ENCODE data around the gene PCSK5. TPM values are rescaled to one million over a fixed set of nuclear protein-coding genes. Genes with fewer than 3 reads are reported as not detected.

The PCSK5 gene
- polyA plus RNA-seq, 1 donor from 2014 or later = 1.7 TPM

DNA sequence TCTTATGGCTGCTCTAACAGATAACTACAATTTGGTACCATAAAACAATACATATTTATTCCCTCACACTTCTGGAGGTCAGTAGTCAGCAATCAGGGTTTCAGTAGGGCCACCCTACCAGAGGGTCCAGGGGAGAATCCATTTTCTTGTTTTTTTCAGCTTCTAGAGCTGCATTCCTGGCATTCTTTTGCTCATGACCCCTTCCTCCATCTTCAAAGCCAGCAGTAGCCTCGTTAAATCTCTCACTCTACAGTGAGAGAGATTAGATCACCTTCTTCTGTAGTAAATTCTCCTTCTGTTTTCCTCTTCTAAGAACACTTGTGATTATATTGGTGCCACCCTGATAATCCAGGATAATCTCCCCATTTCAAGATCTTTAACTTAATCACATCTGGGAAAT is 316.3 kb downstream of the PCSK5 start:
- H3K4me2 ChIP-seq (ENCODE audit: low read length) = no peak overlapping the region

DNA sequence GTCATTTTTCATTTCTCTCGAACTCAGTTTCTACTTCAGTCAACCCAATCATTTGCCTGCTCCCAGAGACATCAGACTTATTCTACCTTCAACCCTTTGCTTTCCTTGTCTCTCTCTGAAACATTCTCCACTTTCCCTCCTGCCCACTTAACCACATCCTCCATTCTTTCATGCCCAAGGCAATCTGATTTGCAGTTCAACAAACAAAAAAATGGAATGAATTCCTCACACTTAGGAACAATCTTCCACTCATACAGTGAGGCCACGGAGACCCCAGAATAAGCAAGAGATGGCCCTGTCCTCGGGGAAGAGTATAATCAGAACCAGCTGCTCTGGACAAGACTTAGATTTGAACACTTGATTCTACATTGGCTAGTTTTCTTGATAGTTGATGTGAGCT is 323.3 kb downstream of the PCSK5 start:
- Histone ChIP-seq H3K27me3 (ENCODE audit: insufficient read depth, low read depth, low read length) (no peaks in the 10 kb centered on the region), H3K9ac (ENCODE audit: low read length) (no peak overlapping the region), H3K4me3 (ENCODE audit: low read length) (no peak overlapping the region), H3K9me2 (ENCODE audit: insufficient read depth, low read length) (no peaks in the 10 kb centered on the region), H3K36me3 (ENCODE audit: insufficient read depth, low read length) (no peaks in the 10 kb centered on the region), H4K20me1 (ENCODE audit: insufficient read depth) (no peaks in the 10 kb centered on the region), H3K4me2 (ENCODE audit: low read length) (no peak overlapping the region), H2AFZ (ENCODE audit: low read depth, low read length) (no peak overlapping the region), H3F3A (ENCODE audit: insufficient read depth, low read length, poor library complexity, severe bottlenecking) (no peaks in the 10 kb centered on the region), H3K27ac (ENCODE audit: low read length) (no peak overlapping the region), H3K79me2 (replicated peaks; ENCODE audit: insufficient read depth, low read length) (no peaks in the 10 kb centered on the region), H3K9me3 (ENCODE audit: low read length) (no peaks in the 10 kb centered on the region)
- TF ChIP-seq TAF1 (IDR thresholded peaks at IDR 0.05; ENCODE audit: low read depth) (no peak), MXI1 (conservative IDR thresholded peaks at IDR 0.05; ENCODE audit: poor library complexity, severe bottlenecking) (no peak), SMC3 (conservative IDR thresholded peaks at IDR 0.05; ENCODE audit: poor library complexity) (no peak), EZH2 (IDR thresholded peaks at IDR 0.05; ENCODE audit: borderline replicate concordance, insufficient read depth, low read length, poor library complexity, severe bottlenecking) (no peak)
- TF ChIP-seq, protein P1, sequence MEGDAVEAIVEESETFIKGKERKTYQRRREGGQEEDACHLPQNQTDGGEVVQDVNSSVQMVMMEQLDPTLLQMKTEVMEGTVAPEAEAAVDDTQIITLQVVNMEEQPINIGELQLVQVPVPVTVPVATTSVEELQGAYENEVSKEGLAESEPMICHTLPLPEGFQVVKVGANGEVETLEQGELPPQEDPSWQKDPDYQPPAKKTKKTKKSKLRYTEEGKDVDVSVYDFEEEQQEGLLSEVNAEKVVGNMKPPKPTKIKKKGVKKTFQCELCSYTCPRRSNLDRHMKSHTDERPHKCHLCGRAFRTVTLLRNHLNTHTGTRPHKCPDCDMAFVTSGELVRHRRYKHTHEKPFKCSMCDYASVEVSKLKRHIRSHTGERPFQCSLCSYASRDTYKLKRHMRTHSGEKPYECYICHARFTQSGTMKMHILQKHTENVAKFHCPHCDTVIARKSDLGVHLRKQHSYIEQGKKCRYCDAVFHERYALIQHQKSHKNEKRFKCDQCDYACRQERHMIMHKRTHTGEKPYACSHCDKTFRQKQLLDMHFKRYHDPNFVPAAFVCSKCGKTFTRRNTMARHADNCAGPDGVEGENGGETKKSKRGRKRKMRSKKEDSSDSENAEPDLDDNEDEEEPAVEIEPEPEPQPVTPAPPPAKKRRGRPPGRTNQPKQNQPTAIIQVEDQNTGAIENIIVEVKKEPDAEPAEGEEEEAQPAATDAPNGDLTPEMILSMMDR (IDR thresholded peaks at IDR 0.05; ENCODE audit: poor library complexity, severe bottlenecking) = no peak
- TF ChIP-seq, protein P2, sequence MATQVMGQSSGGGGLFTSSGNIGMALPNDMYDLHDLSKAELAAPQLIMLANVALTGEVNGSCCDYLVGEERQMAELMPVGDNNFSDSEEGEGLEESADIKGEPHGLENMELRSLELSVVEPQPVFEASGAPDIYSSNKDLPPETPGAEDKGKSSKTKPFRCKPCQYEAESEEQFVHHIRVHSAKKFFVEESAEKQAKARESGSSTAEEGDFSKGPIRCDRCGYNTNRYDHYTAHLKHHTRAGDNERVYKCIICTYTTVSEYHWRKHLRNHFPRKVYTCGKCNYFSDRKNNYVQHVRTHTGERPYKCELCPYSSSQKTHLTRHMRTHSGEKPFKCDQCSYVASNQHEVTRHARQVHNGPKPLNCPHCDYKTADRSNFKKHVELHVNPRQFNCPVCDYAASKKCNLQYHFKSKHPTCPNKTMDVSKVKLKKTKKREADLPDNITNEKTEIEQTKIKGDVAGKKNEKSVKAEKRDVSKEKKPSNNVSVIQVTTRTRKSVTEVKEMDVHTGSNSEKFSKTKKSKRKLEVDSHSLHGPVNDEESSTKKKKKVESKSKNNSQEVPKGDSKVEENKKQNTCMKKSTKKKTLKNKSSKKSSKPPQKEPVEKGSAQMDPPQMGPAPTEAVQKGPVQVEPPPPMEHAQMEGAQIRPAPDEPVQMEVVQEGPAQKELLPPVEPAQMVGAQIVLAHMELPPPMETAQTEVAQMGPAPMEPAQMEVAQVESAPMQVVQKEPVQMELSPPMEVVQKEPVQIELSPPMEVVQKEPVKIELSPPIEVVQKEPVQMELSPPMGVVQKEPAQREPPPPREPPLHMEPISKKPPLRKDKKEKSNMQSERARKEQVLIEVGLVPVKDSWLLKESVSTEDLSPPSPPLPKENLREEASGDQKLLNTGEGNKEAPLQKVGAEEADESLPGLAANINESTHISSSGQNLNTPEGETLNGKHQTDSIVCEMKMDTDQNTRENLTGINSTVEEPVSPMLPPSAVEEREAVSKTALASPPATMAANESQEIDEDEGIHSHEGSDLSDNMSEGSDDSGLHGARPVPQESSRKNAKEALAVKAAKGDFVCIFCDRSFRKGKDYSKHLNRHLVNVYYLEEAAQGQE (IDR thresholded peaks at IDR 0.05; ENCODE audit: borderline replicate concordance) = no peak

More for the DNA sequence above, 316.3 kb downstream of the PCSK5 start:
- H3F3A ChIP-seq (ENCODE audit: insufficient read depth, low read length, poor library complexity, severe bottlenecking) = no peaks in the 10 kb centered on the region
- H3K9me3 ChIP-seq (ENCODE audit: low read length) = no peaks in the 10 kb centered on the region
- H3K27me3 ChIP-seq (ENCODE audit: insufficient read depth, low read depth, low read length) = no peaks in the 10 kb centered on the region
- no peaks in the 10 kb centered on the region for H4K20me1 ChIP-seq (ENCODE audit: insufficient read depth)
- H3K79me2 ChIP-seq (replicated peaks; ENCODE audit: insufficient read depth, low read length) = no peaks in the 10 kb centered on the region
- no peak overlapping the region for H3K4me3 ChIP-seq (ENCODE audit: low read length)
- TF ChIP-seq SMC3 (conservative IDR thresholded peaks at IDR 0.05; ENCODE audit: poor library complexity) = no peak
- no peak for TF ChIP-seq EP300 (conservative IDR thresholded peaks at IDR 0.05; ENCODE audit: poor library complexity, severe bottlenecking)
- no peak for TF ChIP-seq TAF1 (IDR thresholded peaks at IDR 0.05; ENCODE audit: low read depth)
- TF ChIP-seq EZH2 (IDR thresholded peaks at IDR 0.05; ENCODE audit: borderline replicate concordance, insufficient read depth, low read length, poor library complexity, severe bottlenecking) = no peak
- no peak overlapping the region for H3K27ac ChIP-seq (ENCODE audit: low read length)
- no peaks in the 10 kb centered on the region for H3K9me2 ChIP-seq (ENCODE audit: insufficient read depth, low read length)
- H2AFZ ChIP-seq (ENCODE audit: low read depth, low read length) = no peak overlapping the region
- H3K9ac ChIP-seq (ENCODE audit: low read length) = no peak overlapping the region
- H3K36me3 ChIP-seq (ENCODE audit: insufficient read depth, low read length) = no peaks in the 10 kb centered on the region

DNA sequence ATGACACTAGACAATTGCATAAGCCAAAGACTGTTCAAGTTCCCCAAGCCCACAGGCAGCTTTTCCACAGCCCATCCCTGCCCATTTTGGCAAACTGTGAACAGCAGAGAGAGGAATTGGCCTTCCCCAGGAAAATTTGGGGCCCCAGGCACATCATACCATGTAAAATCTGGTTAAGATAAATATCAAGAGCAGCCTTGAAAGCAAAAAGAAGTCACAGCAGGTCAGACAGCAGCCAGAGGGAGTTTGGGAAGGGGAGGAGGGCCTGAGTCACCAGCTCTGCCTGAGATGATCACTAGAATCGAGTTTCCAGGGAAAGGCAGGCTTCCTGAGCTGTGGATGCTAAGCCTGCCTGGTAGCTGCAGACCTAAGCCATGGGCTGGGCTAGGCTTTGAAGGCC is 324.6 kb downstream of the PCSK5 start:
- H3K36me3 ChIP-seq (ENCODE audit: insufficient read depth, low read length) = no peaks in the 10 kb centered on the region
- H2AFZ ChIP-seq (ENCODE audit: low read depth, low read length) = no peak overlapping the region
- no peaks in the 10 kb centered on the region for H3K27me3 ChIP-seq (ENCODE audit: insufficient read depth, low read depth, low read length)
- no peak overlapping the region for H3K4me3 ChIP-seq (ENCODE audit: low read length)
- H3K9ac ChIP-seq (ENCODE audit: low read length) = no peak overlapping the region
- no peaks in the 10 kb centered on the region for H3K79me2 ChIP-seq (replicated peaks; ENCODE audit: insufficient read depth, low read length)
- no peaks in the 10 kb centered on the region for H4K20me1 ChIP-seq (ENCODE audit: insufficient read depth)
- no peaks in the 10 kb centered on the region for H3K9me3 ChIP-seq (ENCODE audit: low read length)
- no peaks in the 10 kb centered on the region for H3F3A ChIP-seq (ENCODE audit: insufficient read depth, low read length, poor library complexity, severe bottlenecking)
- TF ChIP-seq EP300 (conservative IDR thresholded peaks at IDR 0.05; ENCODE audit: poor library complexity, severe bottlenecking) = no peak
- no peak for TF ChIP-seq POLR2AphosphoS5 (IDR thresholded peaks at IDR 0.05)
- TF ChIP-seq TAF1 (IDR thresholded peaks at IDR 0.05; ENCODE audit: low read depth) = no peak
- no peak for TF ChIP-seq SMC3 (conservative IDR thresholded peaks at IDR 0.05; ENCODE audit: poor library complexity)
- H3K4me2 ChIP-seq (ENCODE audit: low read length) = no peak overlapping the region
- no peaks in the 10 kb centered on the region for H3K9me2 ChIP-seq (ENCODE audit: insufficient read depth, low read length)
- H3K27ac ChIP-seq (ENCODE audit: low read length) = no peak overlapping the region

All from neural cell (in vitro differentiated cells).